NCI-H82 (cell line): Measurements from ENCODE around the gene SMC6.

Experiments used
- DNase-seq: peaks from one replicate; lab custom pipeline; 2025; lab: John Stamatoyannopoulos, UW

The SMC6 gene

DNA sequence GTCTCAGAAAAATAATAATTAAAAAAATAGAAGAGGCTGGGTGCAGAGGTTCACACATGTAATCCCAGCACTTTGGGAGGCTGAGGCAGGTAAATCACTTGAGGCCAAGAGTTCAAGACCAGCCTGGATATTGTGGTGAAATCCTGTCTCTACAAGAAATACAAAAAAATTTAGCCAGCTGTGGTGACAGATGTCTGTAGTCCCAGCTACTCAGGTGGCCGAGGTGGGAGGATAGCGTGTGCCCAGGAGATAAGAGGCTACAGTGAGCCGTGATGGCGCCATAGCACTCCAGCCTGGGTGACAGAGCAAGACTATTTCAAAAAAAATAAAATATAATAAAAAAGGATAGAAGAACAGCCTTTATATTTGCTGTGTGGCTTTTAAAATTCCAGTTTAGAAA lies 35.9 kb downstream of the SMC6 start:
- no peak for DNase-seq

DNA sequence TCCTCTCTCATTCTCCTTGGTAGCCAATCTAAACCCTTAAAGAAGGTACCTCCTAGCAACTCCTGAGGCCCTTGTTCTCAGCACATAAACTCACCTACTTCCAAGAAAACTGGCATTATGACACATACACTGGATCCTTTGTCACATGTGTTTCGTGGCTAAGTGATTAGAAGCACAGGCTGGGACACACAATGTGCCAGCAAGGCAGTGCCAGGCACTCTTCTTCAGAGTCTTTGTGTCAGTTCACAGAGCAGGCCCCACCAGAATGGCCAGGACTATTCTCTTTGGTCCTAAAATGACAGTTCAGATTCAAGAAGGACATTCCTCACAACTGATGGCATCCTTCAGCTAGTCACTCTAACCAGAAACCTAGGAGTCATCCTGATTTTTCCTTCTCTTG lies 40.3 kb downstream of the SMC6 start:
- no peak for DNase-seq

DNA sequence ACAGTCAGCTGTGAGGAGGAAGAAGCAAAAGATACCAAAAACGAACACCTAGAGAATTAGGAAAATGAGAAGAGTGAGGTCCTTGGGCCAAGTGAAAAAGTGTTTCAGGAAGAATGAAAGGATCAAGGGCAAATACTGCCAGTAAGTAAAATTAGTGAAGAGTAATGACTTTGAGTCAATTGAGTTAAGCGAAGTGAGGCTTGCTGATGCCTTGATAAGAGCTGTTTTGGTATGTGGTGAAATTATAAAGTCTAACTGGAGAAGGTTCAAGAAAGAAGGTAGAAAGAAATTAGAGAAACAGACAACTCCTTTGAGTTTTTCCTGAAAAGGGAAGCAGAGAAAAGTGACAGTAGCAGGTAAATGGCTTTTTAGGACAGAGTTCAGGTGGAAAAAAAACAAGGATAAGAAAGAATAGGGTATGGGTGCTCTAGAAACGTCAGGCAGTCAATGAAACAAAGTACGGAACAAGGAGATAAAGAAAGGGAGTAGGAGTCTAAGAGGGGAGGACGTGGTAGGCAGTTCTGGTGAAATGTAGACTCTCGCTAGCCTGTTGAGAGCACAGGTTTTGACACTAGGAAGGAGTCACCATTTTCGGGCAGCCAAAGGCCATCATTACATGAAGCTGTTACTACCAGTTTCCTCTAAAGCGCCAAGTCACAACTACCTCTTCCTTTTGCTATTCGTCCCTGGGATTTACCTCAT lies 42.9 kb downstream of the SMC6 start:
- no peak for DNase-seq

DNA sequence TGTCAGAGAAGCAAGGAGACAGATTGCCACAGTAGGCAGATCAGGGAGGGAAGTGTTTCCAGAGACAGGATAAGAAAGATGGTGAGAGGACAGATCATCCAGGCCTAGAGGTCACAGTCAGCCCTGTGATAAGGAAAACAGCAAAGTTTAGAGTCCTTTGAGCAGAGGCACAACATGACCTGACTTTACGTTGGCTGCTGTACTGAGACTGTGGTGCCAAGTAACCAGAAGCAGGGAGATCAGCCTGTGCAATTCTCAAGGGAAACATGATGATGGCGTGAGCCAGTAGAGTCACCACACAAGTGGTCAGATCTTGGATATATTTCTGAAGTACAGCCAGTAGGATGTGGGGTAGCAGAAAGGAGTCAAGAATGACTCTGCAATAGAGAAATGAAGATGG lies 43.7 kb downstream of the SMC6 start:
- no peak for DNase-seq

DNA sequence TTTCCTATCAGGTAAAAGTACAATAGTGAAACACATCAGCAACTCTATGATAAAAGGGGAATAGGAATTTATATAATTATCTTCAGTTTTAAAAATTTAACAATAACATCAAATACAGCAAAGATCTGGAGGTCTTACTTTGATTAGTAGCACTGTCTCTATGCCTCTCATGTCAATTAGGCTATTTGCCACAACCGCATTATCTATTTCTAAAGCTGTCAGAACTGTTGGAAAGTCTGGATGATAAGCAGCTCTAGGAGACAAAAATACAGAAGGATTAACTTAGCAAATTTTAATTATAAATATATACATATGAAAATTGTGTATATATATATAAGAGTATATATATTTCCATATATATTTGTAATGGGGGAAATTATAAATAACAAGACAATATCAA lies 45.1 kb downstream of the SMC6 start:
- no peak for DNase-seq

DNA sequence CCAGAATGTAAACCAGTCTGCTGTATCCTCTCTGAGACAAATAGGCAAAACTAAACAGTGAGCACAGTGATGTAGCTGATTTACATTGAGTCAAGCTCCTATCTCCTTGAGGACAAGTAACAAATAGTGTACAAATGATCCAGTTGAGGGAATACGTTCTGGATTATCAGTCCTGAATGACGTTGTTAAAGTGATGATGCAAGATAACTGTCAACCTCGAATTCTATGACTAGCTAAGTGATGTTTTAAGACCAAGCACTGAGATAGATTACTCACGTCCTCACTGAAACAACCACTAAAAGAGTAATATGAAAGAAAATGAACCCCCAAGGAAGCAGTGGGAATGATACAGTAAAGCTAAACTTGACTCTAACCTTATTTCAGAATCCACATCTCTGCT lies 46.8 kb downstream of the SMC6 start:
- DNase-seq, result no peak

DNA sequence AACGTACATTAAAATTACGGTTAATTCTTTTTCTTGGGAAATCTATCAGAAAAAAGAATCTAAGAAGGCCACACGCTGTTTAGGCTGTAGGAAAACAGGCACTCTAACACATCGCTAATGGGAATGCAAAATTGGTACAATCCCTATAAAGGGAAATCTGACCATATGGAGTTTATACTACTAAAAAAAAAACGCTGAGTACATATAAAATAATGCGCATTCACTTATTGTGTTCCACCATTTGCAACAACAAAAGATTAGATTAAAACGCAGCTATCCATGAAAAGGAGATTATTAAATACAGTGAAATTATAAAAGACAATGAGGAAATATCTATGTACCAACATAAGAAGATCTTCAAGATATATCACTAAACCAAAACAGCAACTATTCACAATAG lies 62.8 kb downstream of the SMC6 start:
- no peak for DNase-seq

DNA sequence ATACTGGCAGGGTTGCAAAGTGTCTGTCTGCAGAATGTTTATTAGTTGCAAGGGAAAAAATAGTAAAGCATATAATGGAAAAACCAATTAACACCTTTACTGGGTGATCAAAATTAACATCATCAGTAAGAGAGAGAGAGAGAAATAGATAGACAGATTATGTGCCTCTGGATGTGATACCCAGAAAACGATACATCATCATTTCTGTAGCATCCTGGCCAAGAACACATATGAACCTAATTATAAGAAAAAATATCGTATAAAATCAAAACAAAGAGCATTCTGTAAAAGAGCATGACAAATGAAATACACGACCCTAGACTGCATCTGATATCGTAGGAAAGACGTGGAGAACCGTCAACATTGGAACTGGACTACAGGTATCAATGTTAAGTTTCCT lies 64.6 kb downstream of the SMC6 start:
- DNase-seq, result no peak

DNA sequence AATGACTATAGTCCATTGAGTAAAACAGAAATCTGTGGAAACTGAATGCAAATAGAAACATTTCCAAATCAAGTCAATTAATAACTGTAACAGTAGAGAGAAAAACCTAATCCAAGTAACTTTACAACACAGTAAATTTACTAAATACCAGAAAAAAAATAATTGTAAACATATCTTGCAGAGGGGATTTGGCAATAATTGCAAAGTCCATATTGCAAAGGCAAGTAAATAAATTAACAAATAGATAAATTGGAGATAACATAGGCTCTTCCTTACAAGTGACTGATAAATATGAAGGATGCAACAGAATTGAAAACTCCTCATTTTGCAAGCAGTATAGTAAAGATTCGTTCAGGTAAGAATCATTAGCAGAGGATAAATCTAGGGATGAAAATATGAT lies 65.0 kb downstream of the SMC6 start:
- no peak for DNase-seq

DNA sequence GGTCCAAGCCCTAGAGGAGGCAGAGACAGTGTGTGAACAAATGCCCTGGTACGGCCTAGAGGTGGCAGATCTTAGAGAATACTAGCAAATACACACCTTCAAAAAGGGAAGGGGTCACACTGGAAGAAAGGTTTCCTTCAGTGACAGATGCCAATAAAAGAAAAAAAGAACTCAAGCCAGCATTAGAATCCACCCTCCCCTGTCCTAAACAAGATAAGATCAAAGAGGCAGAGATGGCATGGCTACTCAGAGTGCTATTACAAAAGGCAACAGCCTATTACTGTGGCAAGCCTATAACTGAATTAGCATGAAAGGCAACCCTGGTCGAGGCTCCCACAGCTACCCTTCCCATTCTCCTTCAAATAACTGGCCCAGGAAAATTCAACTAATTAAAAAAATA lies 69.6 kb downstream of the SMC6 start:
- peak; percentile 8 for DNase-seq

DNA sequence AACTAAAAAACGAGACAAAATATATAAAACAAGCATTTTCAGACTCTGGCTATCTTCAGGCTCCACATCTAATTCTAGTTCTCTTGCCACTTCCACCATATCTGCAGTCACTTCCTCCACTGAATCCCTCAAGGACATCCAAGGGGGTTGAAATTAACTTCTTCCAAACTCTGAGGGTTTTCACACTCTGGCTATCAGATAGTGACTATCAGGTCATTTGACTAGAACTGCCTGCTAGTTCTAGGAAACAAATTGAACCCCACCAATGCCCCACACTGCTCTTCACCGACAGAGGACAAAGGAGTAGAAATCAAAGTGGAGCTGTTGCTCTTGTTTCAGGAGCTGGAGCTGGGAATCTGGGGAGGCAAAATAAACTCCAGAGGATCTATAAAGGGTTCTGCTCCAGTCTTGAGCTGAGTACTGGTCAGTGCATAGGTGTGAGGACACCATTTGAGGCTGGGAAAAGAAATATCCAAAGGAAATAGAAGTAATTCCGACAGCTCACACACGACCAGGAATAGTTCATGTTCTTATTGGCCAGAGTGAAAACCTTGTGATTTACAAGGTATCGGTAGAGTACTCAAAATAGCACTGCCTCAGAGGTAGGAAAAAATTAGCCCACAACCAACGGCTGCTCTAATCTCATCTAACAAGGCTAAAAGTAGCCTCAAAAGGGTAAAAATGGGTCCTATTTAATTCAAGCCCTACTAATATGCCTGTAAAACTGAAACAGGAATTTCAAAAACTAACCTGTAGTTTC lies 71.3 kb downstream of the SMC6 start:
- DNase-seq, result no peak

DNA sequence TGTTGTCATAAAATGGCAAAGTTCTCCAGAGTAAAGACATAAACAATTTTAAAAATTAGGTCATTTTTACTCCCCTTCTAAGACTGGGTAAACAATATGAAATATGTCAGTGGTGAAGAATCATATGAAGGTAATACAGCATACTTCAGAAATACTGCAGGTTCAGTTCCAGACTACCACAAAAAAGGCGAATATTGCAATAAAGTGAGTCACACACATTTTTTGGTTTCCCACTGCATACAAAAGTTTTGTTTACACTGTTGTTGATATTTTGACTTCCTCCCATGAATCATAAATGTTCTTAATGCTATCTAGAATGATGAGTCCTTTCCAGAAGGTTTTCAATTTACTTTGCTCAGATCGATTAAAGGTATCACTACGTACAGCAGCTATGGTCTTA lies 73.5 kb downstream of the SMC6 start:
- no peak for DNase-seq

DNA sequence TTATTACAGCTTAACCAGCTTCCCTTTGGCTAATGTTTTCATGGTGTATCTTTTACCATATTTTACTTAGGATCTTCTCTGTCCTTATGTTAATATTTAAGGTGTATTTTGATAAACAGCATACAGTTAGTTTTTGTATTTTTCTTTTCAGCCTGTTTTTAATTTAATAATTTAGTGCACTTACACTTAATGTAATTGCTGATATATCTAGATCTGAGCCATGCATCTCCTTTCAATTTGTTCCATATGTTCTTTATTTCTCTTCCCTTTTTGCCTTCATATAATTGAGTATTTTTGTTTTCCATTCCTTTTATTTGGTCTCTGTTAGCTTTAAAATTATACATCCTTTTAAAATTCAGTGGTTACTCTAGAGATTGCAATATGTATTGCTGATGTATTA lies 78.8 kb downstream of the SMC6 start:
- no peak for DNase-seq

DNA sequence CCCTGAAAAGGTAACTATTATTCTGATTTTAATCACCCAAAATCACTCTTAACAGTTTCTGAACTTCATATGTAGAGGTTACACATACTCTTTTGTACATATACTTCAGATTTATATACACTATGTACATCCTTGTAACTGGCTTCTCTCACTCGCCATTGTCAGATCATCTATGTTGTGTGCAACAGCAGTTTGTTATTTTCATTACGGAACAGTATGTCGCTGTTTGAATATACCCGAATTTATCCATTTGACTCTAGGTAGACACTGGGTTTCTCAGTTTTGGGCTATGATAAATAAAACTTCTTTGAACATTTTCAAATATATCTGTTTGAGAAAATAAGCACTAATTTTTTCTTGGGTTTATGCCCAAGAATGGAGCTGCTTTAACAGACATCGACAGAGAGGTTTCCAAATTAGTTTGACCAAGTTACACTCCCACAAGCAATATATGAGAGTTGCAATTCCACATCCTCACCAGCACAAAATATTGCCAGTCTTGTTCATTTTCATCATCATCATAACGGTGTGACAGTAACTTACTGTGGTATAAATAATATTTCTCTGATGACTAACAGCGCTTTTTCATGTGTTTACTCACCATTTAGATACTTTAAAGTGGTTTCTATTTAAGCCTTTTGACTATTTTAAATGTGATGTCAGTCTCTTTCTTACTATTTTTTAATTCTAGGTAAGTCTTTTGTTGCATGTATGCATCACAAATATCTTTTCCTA lies 80.9 kb downstream of the SMC6 start:
- DNase-seq, result no peak

DNA sequence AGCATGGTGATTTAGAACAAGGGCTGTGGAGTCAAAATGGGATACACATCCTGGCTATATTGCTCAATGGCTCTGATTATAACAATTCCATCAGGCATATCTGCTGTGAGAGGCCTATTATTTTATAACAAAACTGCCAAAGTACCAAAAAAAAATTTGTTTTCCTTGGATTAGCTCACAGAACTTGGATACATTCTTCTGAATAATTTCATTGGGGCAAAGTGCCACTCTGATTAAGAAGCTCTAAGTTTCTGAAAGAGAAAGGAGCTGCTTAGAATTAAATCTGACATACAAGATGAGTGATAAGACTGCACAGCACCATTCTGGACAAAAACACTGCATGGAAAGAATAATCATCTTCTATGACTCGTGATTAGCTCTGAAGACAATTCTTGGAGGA lies 85.7 kb downstream of the SMC6 start:
- no peak for DNase-seq

DNA sequence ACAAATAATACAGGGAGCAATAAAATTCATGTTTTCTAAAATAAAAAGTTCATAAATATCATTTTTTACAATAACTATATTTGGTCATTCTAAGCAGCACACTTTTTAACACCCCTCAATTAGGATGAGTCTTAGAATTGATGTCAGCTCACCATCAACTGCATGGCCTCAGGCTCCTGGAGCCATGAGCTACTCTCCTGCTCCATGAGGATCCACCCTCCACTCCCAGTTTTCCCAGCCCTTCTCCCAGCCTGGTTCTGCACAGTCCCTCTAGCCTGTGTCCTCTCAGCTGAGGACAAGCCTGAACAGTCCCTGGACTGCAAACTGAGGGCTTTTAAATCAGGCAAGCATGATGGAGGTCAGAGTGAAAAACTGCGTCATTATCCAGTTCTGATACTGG lies 89.1 kb downstream of the SMC6 start:
- no peak for DNase-seq

DNA sequence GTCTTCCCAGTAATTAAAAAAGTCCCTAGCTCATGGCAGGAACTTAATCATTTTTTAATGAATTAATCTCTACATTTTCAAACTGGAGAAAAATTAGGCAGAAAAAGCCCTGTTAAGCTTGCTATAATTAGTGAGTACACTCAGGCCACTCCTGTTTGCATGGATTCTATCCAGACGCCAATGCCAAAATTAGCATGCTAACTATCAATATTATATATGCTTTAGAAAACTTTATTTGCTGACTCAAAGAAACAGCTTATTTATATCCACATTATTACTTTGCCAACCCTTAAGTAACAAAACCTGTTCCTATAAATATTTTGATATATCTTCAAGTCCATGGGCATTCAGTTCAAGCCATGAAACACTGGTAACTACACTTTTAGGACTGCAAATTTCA lies 90.9 kb downstream of the SMC6 start:
- no peak for DNase-seq

DNA sequence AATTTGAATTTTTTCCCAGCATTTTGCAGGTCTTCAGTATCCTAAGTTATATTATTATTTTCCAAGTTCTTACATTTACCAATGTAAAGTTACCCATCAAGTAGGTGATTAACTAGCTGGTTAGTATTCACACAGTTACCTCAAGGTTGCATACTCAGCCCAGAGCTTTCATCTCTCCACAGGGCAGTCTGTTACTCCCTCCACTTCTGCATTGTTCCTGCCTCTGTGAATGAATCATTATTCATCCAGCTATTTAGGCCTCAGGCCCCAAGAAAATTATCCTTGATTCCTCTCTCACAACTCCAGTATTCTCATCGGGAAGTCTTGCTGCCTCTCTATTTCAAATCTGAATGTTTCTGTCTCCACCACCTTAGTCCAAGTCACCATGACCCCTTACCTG lies 92.2 kb downstream of the SMC6 start:
- no peak for DNase-seq

DNA sequence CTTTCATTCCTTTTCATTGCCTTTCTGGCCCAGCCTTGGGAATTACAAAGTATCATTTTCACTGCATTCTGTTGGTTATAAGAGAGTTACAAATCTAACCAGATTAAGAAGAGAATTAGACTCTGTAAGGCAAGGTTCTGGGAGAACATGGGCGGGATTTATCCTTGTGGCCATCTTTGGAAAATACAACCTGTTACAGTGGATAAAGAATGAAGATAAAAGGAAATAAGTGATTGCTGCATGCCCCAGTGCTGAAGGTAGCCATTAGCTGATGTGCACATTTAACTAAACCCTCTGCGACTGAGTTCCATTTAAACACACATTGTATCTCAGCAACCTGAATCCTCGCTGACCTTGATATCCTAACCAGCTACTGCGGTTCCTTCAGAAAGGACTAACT lies 93.4 kb downstream of the SMC6 start:
- no peak for DNase-seq

DNA sequence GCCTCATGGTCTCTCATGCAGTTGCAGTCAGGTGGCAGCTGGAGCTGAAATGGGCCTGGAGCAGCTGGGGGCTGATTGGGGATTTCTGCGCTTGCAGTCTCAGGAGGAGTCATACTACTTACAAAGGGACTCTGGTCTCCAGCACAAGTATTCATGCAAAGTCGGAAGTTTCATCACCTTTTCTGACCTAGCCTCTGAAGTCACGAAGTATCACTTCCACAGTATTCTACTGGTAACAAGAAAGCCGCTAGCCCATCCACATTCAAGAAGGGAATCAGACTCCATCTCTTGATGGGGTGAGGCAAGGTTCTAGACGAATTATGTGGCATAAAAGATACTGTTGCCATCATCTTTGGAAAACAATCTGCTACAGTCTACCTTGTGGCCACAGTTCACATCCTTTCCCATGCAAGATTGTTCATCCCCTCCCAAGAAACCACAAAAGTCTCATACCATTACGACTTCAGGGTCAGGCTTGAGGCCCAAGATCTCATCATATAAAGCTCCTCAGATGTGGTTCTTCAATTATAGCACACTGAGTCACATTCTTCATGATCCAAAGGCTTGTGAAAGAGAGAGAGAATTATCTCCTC lies 95.3 kb downstream of the SMC6 start:
- DNase-seq, result no peak

DNA sequence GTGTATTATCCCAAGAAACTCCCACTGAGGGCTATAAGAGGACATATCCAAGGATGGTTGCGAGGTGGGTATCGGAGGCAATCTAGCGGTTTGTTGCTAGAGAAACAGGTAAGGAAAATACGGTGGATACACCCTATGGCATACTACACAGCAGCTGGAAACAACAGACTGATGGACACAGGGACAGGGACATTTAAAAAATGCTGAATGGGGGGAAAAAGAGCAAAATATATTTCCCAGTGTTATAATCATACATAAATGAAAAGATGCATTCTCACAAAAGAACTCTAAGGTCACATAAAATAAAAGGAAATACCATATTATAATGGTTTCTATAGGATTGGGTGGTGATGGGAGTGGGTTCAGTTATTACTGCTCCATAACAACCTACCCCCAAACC lies 95.9 kb downstream of the SMC6 start:
- DNase-seq, result no peak

DNA sequence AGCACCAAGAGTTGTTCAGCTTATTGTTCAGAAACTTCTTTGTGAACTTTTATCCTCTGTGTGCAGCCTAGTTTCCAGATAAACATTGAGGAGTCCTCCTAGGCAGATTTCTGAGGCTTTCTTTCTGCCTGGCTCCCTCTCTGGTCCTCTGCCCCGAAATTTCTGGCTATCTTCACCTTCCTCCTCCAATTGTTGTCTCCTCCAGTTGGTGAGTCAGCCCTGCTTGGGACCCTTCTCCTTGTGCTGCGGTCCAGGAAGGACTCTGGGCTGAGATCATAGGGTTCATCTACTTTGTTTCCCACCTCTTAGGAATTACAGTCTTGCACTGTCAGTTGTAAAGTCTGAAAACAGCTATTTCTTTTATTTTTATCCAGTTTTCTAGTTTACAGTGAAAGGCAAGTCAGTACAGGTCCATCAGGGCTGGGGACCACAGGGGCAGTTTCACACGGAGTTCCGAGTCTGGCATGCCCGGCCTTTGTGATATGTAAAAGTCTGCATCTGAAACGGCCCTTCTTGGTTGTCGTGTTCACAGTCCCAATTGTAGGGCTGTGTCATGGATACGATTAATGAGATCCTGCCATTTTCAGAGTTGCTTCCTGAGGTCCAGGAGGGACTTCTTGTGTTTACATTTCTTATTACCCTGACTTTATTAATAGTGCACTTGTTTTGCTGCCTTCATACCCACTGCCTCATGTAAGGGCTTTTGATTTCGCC lies 100.8 kb downstream of the SMC6 start:
- no peak for DNase-seq
